Measurements from ENCODE around the gene SAG. TPM values are rescaled to one million over a fixed set of nuclear protein-coding genes. Genes with fewer than 3 reads are reported as not detected.

The SAG gene
- total and polyA plus RNA-seq, 2 donors (not counting 3 experiments of a cell fraction or from before 2014, with no cell fraction given) = not detected

- intact Hi-C loops (cut with micrococcal nuclease) = no loop called here
These were observed 24.5 kb downstream of the SAG start for GRCh38 chr2:233332125-233332524.

More at GRCh38 chr2:233332125-233332524, 24.5 kb downstream of the SAG start:
- dilution Hi-C loops (cut with MboI; ENCODE audit: extremely low pct_ligation_motif_present, low sequenced_read_pairs) = no loop called here
- H3K9ac ChIP-seq (replicated peaks; ENCODE audit: extremely low read depth, insufficient read depth, low read length) = no peak overlapping the region
- H3K36me3 ChIP-seq (ENCODE audit: control insufficient read depth in 2 of 2, extremely low read depth in 1 of 2, insufficient read depth in 2 of 2, low read length in 2 of 2) = no peaks in the 10 kb centered on the region
- H4K20me1 ChIP-seq (replicated peaks; ENCODE audit: control insufficient read depth, extremely low read depth, insufficient read depth, low read length) = no peaks in the 10 kb centered on the region
- BruUV-seq (replicated peaks) = no TSS peak
- no peak for TF ChIP-seq EZH2 (IDR thresholded peaks at IDR 0.05; ENCODE audit: borderline replicate concordance, low read depth, low read length, severe bottlenecking)
- TF ChIP-seq POLR2AphosphoS5 (IDR thresholded peaks at IDR 0.05; ENCODE audit: insufficient read depth, low read depth, low read length) = no peak
- no peak for TF ChIP-seq CTCF (IDR thresholded peaks at IDR 0.05; ENCODE audit: extremely low read depth in 1 of 2, insufficient read depth in 1 of 2, low read depth in 1 of 2, low read length in 2 of 2)
- no peak for TF ChIP-seq MAX (IDR thresholded peaks at IDR 0.05; ENCODE audit: insufficient read depth, insufficient read length)
- TF ChIP-seq JUN (IDR thresholded peaks at IDR 0.05; ENCODE audit: borderline replicate concordance, insufficient read depth, insufficient read length, low read depth) = no peak
- no peak for TF ChIP-seq MYC (IDR thresholded peaks at IDR 0.05; ENCODE audit: low read depth, low read length)
- TF ChIP-seq FOS (IDR thresholded peaks at IDR 0.05; ENCODE audit: borderline replicate concordance, insufficient read depth, low read length) = no peak
- TF ChIP-seq POLR2A (IDR thresholded peaks at IDR 0.05; ENCODE audit: low read depth, low read length) = no peak
- TF ChIP-seq GATA2 (IDR thresholded peaks at IDR 0.05; ENCODE audit: insufficient read depth, insufficient read length, low read depth, low read length) = no peak
- ChIA-PET CTCF (interaction anchor here (0.9 to 1.6 kb wide), 3 partner anchors 14 to 22 kb away, joined by 3 to 5 read pairs (median 4); partner anchors contain the start of gene DGKD), POLR2A (no interaction called here)
- no peaks in the 10 kb centered on the region for H3K9me3 ChIP-seq (replicated peaks; ENCODE audit: control insufficient read depth, insufficient read depth, low read length)
- no peaks in the 10 kb centered on the region for H3K9me1 ChIP-seq (replicated peaks; ENCODE audit: control insufficient read depth, extremely low read depth, insufficient read depth, low read length)
- H2AFZ ChIP-seq (ENCODE audit: low read depth, low read length) = no peak overlapping the region
- no peak for DNase-seq (ENCODE audit: low read depth, low spot score)
- no peak overlapping the region for H3K4me3 ChIP-seq (replicated peaks in 1 of 3; ENCODE audit: insufficient read depth in 1 of 3, low read depth in 1 of 3, low read length in 3 of 3)
- no peak for FAIRE-seq
- H3K4me2 ChIP-seq (ENCODE audit: insufficient read depth, low read length) = no peak overlapping the region
- no peaks in the 10 kb centered on the region for H3K27me3 ChIP-seq (ENCODE audit: control insufficient read depth in 2 of 2, insufficient read depth in 2 of 2, low read length in 2 of 2)
- no peak overlapping the region for H3K27ac ChIP-seq (ENCODE audit: insufficient read depth, low read depth, low read length)
- H3K4me1 ChIP-seq (ENCODE audit: control insufficient read depth, extremely low read depth, insufficient read depth, low read length) = no peaks in the 10 kb centered on the region
- H3K79me2 ChIP-seq (ENCODE audit: control insufficient read depth, insufficient read depth, low read length) = no peaks in the 10 kb centered on the region
